Uterus (tissue), 2 donors: ENCODE data around the gene C9orf72.

Source experiments
- POLR2A ChIP-seq, 2 donors: fragments of 450-650 bp; IDR thresholded peaks; one replicate each; pipeline ENCODE4 v1.6.1; 2016; ENCODE audit warnings: antibody characterized with exemption in 2 of 2, mild to moderate bottlenecking in 1 of 2, moderate library complexity in 1 of 2
- TF ChIP-seq, protein P1 (sequence below), 4 experiments: fragments of 200-600 bp in 2 of 4; fragments of 450-650 bp in 2 of 4; sonication (generic) in 2 of 4; IDR thresholded peaks; one replicate each; pipeline ENCODE4 v1.5.1; 2016 to 2019; ENCODE audit warnings: antibody characterized with exemption in 4 of 4, mild to moderate bottlenecking in 2 of 4, moderate library complexity in 1 of 4

DNA sequence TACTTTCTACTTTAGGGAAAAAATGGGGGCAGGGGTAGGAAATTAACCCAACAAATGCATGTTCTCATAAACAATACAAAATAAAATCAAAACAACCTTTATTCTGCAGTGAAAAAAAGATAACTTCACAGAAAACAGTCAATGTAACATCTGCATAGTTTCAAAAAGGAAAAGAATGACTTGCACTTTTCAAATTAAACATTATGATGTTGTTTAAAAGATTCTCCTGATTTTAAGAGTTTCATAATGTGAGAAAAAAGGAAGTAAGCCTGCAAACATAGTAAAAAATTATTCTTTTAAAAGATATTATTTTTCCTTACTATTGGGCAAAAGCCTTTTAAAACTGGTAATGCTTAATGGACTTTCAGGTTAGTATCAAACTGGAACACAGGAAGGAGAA lies 7.6 kb downstream of the C9orf72 start:
- TF ChIP-seq, protein P1, sequence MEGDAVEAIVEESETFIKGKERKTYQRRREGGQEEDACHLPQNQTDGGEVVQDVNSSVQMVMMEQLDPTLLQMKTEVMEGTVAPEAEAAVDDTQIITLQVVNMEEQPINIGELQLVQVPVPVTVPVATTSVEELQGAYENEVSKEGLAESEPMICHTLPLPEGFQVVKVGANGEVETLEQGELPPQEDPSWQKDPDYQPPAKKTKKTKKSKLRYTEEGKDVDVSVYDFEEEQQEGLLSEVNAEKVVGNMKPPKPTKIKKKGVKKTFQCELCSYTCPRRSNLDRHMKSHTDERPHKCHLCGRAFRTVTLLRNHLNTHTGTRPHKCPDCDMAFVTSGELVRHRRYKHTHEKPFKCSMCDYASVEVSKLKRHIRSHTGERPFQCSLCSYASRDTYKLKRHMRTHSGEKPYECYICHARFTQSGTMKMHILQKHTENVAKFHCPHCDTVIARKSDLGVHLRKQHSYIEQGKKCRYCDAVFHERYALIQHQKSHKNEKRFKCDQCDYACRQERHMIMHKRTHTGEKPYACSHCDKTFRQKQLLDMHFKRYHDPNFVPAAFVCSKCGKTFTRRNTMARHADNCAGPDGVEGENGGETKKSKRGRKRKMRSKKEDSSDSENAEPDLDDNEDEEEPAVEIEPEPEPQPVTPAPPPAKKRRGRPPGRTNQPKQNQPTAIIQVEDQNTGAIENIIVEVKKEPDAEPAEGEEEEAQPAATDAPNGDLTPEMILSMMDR (IDR thresholded peaks at IDR 0.05) = no peak
- no peak for TF ChIP-seq POLR2A (IDR thresholded peaks at IDR 0.05)
